ENCODE data around the gene CNTNAP2.

The CNTNAP2 gene

DNA sequence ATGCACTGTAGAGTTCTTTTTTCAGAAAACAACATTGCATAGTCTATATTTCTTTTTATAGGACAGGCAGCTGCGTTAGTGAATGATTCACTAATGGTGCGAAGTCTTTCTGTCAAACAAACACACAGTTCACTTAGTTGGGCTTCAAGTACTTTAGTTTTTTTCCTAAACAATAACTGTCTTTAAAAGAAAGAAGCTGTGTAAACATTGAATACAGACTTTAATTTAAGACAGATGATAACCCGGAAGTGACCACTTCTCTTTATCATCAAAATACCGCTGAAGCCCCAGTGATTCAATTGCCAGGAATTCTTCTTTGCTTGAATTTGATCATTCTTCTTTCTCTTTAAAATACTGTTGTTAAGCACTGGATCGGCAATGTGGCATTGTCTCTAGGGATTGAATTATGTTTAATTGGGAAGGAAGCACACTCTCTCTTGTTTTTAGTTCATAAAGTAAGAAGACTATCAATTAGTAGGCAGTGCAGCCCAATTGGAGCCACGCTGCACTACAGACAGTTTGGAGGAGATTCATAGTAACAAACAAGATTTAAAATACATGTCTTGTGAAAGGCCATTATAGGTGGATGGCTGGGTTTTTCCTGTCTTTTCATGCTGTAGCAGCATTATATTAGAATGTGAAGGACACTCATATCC is 30.4 kb downstream of the CNTNAP2 start (continued):
- TF ChIP-seq ZNF423 (tag by site-specific recombination; IDR thresholded peaks at IDR 0.05) = no peak

DNA sequence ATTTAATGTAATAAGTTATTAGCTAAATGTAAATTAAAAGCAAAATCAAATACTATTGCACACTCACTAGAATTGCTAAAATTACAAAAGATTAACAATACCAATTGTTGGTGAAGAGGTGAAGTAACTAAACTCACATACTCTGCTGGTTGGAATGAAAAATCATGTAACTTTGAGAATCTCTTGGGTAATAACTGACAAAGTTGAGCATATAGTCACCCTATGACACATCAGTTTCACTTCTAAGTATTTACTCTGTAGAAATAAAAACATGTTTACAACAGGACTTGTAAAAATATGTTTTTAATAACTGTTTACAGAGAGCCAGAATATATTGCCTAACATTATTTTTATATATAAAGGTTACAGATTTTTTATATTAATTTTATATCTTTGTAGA is 33.6 kb downstream of the CNTNAP2 start:
- ChIA-PET POLR2A (no interaction called here), CTCF (no interaction called here)
- Histone ChIP-seq H3K4me3 (ENCODE audit: low read depth, low read length) (no peak overlapping the region), H3K4me1 (ENCODE audit: control insufficient read depth, insufficient read depth, low read length) (no peaks in the 10 kb centered on the region), H3K9me3 (ENCODE audit: control insufficient read depth, insufficient read depth, low read depth, low read length) (no peaks in the 10 kb centered on the region), H3K36me3 (ENCODE audit: control insufficient read depth in 2 of 2, insufficient read depth in 1 of 2, low read length in 2 of 2) (no peaks in the 10 kb centered on the region), H3K27ac (ENCODE audit: extremely low read depth, low read depth, low read length) (no peak overlapping the region)
- TF ChIP-seq, protein P1, sequence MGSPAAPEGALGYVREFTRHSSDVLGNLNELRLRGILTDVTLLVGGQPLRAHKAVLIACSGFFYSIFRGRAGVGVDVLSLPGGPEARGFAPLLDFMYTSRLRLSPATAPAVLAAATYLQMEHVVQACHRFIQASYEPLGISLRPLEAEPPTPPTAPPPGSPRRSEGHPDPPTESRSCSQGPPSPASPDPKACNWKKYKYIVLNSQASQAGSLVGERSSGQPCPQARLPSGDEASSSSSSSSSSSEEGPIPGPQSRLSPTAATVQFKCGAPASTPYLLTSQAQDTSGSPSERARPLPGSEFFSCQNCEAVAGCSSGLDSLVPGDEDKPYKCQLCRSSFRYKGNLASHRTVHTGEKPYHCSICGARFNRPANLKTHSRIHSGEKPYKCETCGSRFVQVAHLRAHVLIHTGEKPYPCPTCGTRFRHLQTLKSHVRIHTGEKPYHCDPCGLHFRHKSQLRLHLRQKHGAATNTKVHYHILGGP (tag by site-specific recombination; IDR thresholded peaks at IDR 0.05) = no peak
- no peak for TF ChIP-seq ZNF214 (tag by site-specific recombination; IDR thresholded peaks at IDR 0.05; ENCODE audit: borderline replicate concordance)
- TF ChIP-seq ZNF426 (tag by site-specific recombination; IDR thresholded peaks at IDR 0.05) = no peak
- no peak for TF ChIP-seq ZNF391 (tag by site-specific recombination; IDR thresholded peaks at IDR 0.05; ENCODE audit: borderline replicate concordance, low read depth)
- no peak for TF ChIP-seq GLIS1 (tag by site-specific recombination; IDR thresholded peaks at IDR 0.05)
- no peak for TF ChIP-seq ZNF302 (tag by site-specific recombination; IDR thresholded peaks at IDR 0.05; ENCODE audit: low read depth)
- no peak for TF ChIP-seq IKZF3 (tag by site-specific recombination; IDR thresholded peaks at IDR 0.05)

DNA sequence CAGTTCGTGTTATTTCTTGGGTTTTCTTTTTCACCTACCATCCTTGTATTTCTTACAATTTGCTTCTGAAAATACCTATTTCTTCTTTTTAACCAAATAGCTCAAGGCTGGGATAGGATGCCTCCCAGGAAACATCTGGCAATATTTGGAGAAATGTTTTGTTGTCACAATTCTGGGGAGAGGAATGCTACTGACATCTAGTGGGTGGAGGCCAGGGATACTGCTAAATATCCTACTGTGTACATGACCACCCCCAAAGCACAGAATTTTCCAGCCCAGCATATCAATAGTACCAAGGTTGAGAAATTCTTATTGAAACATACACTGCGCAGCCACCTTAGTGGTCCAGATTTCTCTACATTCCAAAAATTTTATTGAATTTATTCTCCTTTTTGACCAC is 55.5 kb downstream of the CNTNAP2 start:
- Histone ChIP-seq H3K9me3 (ENCODE audit: control insufficient read depth, insufficient read depth, low read depth, low read length) (no peaks in the 10 kb centered on the region), H3K4me1 (ENCODE audit: control insufficient read depth, insufficient read depth, low read length) (no peaks in the 10 kb centered on the region), H3K27ac (ENCODE audit: extremely low read depth, low read depth, low read length) (no peak overlapping the region), H3K4me3 (ENCODE audit: low read depth, low read length) (no peak overlapping the region), H3K36me3 (ENCODE audit: control insufficient read depth in 2 of 2, insufficient read depth in 1 of 2, low read length in 2 of 2) (no peaks in the 10 kb centered on the region)
- TF ChIP-seq ZNF629 (tag by site-specific recombination; IDR thresholded peaks at IDR 0.05) (no peak), ZNF677 (tag by site-specific recombination; IDR thresholded peaks at IDR 0.05) (no peak), REPIN1 (tag by site-specific recombination; IDR thresholded peaks at IDR 0.05; ENCODE audit: low read depth) (no peak), ZNF19 (tag by site-specific recombination; IDR thresholded peaks at IDR 0.05; ENCODE audit: low read depth) (no peak), ZSCAN23 (tag by site-specific recombination; IDR thresholded peaks at IDR 0.05) (no peak)
- TF ChIP-seq, protein P2, sequence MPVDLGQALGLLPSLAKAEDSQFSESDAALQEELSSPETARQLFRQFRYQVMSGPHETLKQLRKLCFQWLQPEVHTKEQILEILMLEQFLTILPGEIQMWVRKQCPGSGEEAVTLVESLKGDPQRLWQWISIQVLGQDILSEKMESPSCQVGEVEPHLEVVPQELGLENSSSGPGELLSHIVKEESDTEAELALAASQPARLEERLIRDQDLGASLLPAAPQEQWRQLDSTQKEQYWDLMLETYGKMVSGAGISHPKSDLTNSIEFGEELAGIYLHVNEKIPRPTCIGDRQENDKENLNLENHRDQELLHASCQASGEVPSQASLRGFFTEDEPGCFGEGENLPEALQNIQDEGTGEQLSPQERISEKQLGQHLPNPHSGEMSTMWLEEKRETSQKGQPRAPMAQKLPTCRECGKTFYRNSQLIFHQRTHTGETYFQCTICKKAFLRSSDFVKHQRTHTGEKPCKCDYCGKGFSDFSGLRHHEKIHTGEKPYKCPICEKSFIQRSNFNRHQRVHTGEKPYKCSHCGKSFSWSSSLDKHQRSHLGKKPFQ (tag by site-specific recombination; IDR thresholded peaks at IDR 0.05) = no peak
- TF ChIP-seq, protein P3, sequence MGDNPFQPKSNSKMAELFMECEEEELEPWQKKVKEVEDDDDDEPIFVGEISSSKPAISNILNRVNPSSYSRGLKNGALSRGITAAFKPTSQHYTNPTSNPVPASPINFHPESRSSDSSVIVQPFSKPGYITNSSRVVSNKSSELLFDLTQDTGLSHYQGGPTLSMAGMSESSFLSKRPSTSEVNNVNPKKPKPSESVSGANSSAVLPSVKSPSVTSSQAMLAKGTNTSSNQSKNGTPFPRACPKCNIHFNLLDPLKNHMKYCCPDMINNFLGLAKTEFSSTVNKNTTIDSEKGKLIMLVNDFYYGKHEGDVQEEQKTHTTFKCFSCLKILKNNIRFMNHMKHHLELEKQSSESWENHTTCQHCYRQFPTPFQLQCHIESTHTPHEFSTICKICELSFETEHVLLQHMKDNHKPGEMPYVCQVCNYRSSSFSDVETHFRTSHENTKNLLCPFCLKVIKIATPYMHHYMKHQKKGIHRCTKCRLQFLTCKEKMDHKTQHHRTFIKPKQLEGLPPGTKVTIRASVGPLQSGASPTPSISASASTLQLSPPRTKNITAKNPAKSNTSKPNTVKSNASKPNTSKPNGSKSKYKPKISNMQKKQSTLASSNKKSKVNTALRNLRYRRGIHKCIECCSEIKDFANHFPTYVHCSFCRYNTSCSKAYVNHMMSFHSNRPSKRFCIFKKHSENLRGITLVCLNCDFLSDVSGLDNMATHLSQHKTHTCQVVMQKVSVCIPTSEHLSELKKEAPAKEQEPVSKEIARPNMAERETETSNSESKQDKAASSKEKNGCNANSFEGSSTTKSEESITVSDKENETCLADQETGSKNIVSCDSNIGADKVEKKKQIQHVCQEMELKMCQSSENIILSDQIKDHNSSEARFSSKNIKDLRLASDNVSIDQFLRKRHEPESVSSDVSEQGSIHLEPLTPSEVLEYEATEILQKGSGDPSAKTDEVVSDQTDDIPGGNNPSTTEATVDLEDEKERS (tag by site-specific recombination; IDR thresholded peaks at IDR 0.05) = no peak
- ChIA-PET POLR2A (no interaction called here), CTCF (interaction anchor here (0.7 kb wide), 1 partner anchor 42 kb away, joined by 4 read pairs; no protein-coding TSS in a partner anchor)
